ENCODE results near the gene WDFY2.

The WDFY2 gene

DNA sequence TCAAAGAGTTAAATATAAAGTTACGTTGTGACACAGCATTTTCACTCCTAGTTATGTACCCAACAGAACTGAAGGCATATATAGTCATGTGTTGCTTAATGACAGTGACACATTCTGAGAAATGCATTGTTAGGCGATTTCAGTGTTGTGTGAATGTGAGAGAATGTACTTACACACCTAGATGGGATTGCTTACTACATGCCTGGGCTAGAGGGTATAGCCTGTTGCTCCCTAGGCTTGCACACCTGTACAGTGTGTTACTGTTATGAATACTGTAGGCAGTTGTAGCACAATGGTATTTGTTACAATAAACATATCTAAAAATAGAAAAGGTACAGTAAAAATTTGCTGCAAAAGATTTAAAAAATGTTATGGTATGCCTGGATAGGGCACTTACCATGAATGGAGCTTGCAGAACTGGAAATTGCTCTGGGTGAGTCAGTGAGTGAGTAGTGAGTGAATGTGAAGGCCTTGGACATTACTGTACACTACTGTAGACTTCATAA, 130.5 kb downstream of the WDFY2 start:
- no peak for DNase-seq

- DNase-seq: no peak
These were observed 131.4 kb downstream of the WDFY2 start for GRCh38 chr13:51715613-51716012.

DNA sequence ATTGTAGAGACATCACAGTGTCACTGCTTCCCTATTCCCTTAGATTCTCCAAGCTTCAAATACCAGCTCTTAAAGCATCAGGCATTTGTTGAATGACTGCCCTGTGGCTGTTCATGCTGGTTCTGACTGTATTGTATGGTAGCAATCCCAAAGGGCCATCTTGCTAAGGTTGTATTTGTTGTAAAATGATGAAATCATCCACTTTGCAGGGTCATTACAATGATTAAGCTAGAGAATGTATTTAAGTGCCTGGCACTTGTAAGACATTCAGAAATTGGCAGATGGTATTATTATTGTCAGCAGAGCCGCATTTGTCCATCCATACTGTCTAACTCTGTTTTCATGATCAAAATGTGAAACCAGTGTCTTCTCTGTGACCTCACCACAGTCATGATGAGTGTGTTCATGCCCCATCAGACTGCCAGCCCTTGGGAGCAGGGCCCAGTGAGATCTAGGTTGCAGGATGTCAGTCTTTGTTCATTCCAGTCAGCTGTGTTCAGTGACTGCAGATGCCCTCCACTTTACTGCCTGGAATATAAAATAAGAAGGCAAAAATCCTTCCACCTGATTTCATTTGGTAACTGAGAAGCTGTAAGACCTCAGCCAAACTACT, 133.6 kb downstream of the WDFY2 start:
- no peak for DNase-seq

GRCh38 chr13:51719394-51719793, 135.1 kb downstream of the WDFY2 start:
- DNase-seq: no peak

- no peak for DNase-seq
These were observed 137.2 kb downstream of the WDFY2 start for GRCh38 chr13:51721496-51721895.

DNA sequence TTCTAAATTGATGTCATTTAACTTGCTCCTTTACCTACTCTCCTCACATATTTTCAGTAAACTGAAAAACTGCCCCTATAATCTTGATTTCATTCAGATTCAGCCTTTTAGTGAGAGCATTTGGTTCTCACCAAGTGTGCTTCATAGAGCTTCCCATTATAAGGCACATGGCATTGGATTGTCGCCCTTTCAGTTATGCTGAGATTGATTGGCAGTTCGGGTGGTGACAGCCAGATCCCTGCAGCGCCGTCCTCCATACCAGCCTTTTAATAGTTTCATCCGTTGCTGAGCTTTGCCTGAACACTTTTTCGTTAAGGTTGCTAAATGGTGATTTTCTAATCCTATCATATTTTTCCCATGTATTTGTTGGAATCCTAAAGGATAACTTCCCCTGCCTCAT, 139.3 kb downstream of the WDFY2 start:
- no peak for DNase-seq

- no peak for DNase-seq
These were observed 140.5 kb downstream of the WDFY2 start for GRCh38 chr13:51724721-51725120.

DNA sequence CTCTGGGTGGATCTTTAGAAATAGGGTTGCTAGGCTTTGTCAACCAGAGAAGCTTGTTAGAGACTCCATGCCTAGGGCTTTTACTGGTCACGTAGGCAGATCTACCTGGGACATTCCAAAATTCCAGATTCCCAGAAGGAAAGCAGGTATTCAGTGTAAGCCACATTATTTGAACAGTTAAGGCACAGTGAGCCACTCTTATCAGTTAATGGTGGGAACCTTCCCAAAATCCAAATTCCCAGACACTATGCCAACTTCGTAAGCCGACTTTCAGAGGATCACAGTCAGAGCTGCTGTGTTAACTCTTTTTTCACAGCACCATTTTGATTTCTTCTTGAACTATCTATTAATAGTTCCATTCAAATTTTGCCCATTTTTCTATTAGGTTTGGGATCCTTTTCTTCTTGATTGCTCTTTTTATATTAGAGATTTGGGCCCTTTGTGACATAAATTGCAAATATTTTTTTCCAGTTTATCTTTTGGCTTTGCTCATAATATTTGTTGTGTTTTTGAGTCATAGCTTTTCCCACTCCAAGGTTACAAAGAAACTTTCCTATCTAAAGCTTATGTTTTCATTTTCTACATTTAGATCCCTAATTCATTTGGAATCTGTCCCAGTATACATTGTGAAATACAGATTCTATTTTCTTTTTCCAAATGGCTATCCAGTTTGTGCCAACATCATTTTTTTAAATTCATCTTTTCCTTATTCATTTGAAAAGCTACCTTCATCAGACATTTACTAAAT, 142.4 kb downstream of the WDFY2 start:
- no peak for DNase-seq

DNA sequence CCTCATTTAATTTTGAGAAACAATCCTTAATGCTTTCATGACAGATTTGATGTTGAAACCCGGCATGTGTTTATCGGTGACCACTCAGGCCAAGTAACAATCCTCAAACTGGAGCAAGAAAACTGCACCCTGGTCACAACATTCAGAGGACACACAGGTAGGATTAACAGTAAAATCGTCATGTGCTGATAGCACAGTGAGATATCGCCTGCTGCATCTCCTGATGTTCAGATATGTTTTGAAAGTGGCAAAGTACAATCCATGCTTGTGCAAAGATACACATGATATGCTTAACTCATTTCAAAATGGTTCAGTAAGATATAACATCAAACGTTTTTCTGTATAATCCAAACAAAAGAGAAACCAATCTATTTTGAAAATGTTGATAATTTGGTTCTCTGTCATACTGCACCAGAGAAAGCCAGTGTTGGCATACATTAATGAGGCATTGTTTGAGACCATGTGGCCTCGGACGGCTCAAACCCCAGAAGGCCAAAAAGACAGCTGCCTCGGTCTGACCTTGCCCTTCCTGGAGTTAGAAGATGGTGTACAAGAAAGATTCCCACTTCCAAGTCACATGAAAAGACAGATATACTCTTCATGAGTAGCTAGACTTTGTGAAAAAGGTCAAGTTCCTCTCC, 143.5 kb downstream of the WDFY2 start:
- DNase-seq: no peak

- DNase-seq: no peak
These were observed 144.0 kb downstream of the WDFY2 start for GRCh38 chr13:51728275-51728673.

DNA sequence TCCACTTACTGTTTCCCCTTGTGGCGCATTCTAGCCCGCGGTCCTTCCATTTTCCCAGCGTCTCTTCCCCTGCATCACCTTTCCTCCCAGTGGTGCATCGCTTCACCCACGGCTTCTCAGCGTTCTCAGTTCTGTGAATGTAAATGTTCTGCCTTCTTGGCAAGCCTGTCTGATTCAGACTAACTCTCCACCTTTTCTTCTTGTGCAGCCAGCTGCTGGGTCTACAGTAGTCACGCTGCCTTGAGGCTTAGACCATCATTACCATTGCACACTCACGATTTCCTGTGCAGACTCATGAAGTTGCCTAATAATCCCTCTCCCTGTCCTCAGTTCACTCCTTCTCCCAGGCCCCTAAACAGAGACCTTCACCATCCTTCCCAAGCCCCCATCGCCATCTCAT, 144.7 kb downstream of the WDFY2 start:
- DNase-seq: no peak

GRCh38 chr13:51729866-51730553, 145.7 kb downstream of the WDFY2 start:
- DNase-seq: no peak

- no peak for DNase-seq
These were observed 146.7 kb downstream of the WDFY2 start for GRCh38 chr13:51730927-51731326.

GRCh38 chr13:51731759-51732158, 147.5 kb downstream of the WDFY2 start:
- no peak for DNase-seq

DNA sequence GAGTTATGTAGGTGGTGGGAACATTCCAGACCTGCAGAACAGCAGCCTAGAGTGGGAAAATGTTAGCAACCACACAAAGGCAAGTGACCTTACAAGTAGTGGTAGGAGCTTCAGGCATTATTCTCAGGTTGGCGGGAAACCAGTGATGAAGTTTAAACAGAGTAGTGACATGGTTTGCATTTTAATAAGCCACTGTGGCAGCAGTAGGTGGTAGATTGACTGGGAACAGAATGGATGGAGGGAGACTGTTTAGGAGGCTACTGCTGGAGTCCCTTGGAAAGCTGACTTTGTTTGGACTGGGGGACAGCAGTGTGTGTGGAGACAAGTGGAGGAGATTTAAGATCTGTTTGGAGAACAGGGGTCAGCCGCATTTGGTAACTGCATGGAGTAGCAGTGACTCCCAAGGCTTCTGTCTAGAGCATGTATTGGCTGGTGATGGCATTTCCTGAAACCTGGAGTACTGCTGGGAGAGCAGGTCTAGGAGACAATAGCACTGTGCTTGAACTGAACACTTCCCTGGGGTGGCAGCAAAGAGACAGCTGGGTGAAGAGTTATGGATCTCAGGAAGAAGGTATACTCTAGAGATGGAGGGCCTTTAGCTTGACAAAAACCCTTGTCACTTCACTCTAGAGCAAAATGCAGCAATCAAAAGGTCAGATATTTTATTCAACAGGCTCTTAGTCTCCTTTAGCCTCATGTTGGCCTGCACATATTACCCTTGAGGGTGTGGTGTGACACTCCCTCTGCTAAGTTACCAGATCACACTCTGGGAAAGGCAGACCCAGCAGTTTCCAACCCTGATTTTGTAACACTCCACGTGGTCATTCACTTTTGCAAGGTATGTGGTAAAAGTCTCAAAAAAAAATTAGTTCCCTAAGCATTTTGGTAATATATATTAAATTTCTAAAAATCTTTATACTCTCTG, 149.4 kb downstream of the WDFY2 start:
- DNase-seq: no peak

DNA sequence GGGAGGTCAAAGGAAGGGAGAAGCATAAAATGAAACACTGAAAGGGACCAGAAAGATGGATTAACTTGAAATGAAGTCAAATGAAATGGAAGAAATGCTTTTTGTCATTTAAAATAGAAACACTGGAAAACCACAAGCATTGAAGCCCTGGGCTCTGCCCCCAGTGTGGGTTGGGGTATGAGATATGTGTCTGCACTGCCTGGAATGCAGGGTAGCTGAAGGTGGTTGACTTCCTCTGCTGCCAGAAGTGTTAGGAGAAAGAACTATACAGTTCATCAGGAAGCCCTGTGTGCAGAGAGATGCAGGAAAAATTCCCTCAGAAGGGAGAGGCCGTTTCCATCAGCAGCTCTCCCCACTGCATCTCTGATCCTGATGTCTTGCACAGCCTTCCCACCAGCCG, 150.5 kb downstream of the WDFY2 start:
- DNase-seq: no peak

DNA sequence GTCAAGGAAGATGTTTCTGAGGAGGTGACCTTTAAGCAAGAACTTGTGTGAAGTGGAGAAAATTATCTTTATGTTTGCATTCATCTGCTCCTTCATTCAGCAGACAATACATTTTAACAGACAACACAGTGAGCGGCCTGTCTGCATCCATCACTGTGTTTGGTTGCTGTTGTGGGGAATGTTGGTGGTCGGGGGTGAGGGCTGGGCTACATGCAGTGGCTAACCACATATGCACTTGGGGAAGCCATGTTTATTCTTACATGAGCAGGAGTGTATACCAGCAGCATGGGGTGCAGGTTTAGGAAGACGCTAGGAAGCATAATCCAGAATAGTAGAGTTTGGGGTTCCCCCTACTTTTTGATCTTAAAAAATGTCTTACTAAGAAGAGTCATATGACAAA, 153.3 kb downstream of the WDFY2 start:
- no peak for DNase-seq

DNA sequence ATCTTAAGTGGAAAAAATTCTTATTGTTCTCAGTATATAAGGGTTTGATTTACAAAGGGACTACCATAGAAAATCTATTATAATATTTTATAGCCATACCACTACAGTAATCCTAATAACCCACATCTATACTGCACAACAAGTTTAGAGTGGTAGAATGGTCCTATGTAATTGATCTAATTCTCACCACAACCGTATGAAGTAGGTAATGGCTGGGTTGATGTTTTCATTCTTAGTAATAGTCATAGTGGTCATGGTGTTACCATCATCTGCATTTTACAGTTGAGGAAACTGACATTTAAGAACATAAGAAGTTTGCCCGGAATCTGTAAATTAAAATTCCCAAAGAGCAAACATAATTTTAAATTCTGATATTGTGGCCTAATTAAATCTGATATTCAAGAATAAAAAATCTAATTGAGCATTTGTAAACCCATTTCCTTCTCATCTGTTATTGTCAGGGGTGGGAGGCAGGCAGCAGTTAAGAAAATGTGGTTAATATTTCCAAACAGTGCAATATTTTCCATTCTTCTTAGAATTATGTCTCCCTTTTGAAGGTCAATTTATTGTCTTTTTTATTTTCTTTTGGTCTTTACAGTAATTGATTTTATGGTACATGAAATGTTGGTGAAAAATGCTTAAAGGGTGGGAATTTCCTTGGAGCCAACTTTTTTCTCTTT, 154.1 kb downstream of the WDFY2 start:
- DNase-seq: no peak

- no peak for DNase-seq
These were observed 154.9 kb downstream of the WDFY2 start for GRCh38 chr13:51739027-51739764.

DNA sequence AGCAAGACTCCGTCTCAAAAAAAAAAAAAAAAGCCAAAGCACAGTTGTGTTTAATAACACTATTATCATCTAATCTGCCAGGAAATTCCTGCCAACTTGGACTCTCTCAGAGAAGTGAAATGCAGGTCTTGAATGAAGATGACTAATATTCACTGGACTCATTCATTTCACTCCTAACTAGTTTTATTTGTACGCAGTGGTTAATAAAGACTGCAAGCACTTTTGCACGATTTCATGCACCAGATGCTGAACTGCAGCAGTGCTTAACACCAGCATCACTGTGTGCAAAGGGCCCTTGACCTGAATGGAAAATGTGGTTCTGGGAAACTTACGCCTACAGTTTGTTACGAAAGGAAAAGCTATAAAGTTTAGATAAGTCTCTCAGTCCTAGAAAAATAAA, 156.4 kb downstream of the WDFY2 start:
- DNase-seq: no peak

DNA sequence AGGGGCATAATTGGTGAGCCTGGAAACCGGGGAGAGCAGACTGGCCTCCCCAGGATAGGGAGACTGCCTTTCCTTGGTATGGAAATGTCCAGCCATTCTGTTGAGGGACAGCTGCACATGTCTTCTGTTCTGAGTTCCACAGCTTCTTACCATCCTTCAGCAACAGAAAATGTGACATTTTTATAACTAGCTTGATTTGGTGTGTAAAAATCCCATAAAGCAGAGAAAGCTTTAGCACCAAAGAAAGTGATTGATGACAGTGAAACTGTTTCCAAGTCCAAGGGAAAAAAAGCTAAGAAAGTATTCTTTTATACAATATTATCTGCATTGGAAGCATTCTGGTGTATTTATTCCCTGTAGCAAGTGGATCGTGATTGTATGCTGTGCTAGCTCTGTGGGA, 157.8 kb downstream of the WDFY2 start:
- no peak for DNase-seq

Measured in central memory CD4-positive, alpha-beta T cell (primary cell).